Measurements from ENCODE around the gene S100A1.
"Not testable (repeated sequence)": the region's sequence is repeated elsewhere in the genome, so short reads cannot be mapped to it uniquely, and the experiment has no call there.

S100A1 gene

DNA sequence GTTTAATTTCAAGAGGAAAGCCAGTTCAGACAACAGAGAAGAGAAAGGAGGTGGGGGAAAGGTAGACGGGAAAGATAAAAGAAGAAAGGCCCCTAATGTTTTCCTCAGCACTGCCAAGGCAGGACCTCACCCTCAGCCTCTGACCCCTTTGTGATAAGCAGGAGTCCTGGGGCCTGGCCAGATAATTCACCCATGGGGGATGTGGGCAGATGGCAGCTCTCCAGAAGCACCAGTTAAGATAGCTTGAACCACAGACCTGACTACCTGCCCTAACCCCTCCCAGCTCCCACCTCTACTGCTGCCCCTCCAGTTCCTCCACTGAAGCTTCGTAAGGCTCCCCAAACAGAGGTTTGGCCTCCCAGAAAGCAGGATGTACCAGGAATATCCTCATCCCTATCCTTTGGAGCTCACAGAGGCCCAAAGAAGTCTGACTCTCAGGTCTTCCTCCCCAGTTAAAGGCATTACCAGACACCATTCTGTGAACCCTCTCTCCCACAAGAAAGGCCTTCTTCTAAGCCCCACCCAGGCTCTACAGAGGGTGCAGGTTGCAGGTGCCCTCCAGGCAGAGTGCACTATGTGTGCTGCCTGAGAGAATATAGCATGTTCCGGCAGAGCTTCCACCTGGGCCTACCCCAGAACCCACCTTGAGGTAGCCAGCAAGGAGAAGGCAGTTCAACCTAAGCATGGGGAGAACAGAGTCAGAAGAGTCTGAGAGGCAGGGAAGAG is 21.1 kb downstream of the S100A1 start:
- FAIRE-seq (no peak), DNase-seq (ENCODE audit: extremely low spot score, insufficient read length, low read depth) (no peak)

DNA sequence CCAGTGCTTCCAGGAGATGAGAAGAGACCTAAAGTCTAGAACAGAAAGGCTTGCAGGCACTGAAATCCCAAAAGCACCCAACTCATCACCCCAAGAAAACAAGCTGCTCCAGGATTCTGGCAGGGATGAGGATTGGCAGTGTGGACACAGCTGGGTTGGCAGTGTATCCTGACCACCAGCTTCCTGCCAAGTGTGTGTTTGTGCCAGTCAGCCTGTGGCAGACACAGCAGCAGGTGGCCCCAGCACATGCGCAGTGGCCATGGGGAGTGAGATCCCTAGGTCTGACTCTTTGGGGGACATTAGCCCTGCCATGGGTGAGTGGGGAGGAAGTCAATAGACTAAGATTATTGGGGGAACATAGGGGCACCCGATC is 21.6 kb downstream of the S100A1 start:
- FAIRE-seq (no peak), DNase-seq (ENCODE audit: extremely low spot score, insufficient read length, low read depth) (no peak)

DNA sequence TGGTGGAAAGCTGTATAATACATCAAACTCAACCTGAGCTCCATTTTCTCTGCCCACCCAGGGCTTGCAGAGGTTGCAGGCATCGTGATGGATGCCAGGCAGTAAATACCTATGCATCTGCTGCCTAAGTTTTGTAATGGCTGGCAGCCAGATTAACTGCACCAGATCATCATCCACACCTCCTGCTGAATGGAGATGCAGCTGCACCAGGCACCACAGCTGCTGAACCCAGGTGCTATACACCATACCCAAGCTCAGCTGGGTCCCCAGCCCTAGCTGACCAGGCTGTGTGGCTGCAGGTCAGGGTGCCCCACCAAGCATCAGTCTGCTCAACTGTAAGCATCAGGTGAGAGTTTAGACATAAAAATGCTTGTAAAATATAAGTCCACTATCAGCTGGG is 23.5 kb downstream of the S100A1 start:
- no peak for FAIRE-seq
- no peak for DNase-seq (ENCODE audit: extremely low spot score, insufficient read length, low read depth)

DNA sequence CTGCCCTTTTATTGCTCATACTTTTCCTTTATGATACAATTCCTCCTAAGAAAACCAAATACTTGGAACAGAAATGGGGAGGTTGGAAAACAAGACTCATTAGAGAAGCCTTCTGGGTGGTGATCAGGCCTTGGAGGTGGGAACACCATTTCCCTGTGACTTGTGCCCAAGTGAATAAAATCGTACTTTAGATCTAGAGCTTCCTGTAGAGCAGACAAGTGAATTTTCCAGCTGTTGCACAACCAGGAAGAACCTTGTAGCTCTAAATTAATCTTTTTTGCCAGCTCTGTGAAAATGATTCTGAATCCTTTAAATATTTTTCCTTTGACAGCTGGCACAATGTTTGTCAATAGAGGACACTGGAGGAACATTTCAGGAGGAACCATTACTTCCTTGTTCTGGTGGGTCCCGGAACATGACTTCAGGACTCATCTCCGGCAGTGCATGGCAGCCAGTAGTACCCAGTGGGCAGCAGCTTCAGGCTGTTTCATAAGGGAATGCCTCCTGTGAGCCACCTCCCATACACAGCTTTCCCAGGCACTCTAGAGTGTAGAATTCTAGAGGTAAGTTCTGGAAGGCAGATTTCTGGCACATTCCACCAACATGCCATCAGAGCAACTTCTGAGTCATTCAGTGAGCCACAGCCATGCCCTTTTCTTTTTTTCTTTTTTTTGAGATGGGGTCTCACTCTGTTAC is 24.7 kb downstream of the S100A1 start:
- DNase-seq (ENCODE audit: extremely low spot score, insufficient read length, low read depth) (no peak), FAIRE-seq (no peak)

DNA sequence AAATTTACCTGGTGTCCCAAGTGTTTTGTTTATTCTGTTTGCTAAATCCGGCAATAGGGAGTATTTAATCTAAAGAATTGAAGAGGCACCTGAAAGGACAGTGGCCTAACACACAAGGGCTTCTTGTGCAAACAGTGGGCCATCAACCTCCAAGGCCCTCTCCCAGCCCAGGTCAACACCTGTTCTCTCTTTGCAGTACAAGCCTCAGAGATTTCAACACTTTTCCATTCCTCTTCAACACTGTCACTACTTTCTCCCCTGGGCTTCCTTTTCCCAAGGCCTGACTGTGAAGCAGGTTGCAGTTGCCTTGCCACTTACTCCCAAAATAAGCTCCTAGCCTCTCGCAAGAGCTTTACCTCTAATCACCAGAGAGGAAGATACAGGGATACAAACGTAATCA is 27.1 kb downstream of the S100A1 start:
- DNase-seq (ENCODE audit: extremely low spot score, insufficient read length, low read depth): no peak
- FAIRE-seq: no peak

DNA sequence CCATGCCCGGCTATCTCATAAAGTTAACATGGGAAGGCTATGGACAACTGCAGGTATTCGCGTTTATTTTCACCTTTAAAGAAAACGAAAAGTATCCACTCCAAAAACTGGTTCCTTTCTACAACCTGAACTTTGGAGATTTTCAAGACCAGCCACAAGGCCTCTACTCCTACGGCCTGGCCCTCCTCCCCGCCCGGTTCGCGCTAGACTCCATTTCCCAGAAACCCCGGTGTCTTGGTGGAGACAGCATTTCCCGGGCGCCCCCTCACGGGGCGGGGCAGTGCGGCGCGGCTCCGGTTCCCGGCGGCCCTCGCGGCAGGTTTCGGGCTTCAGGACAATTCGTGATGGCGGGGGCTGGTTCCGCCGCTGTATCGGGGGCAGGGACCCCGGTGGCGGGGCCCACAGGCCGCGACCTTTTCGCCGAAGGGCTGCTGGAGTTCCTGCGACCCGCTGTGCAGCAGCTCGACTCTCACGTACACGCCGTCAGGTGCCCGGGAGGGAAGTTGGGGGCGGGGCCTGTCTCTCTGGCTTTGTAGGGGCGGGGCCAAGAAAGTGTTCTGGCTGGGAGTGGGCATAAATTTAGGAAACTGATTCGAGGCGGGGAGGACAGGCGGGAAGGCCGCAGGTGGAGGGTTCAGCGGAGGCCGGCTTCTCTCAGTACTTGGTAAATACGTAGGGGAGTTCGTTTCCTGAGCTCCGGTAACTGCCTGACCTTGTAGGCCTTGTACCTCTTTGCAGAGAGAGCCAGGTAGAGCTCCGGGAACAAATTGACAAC is 30.4 kb downstream of the S100A1 start, which contains the start of gene SNAPIN:
Gene SNAPIN (plus strand): TSS at position 304 of the 775 bp plus-strand sequence. CDS start 41 bp downstream, at position 345.
- DNase-seq (ENCODE audit: extremely low spot score, insufficient read length, low read depth): peak; percentile 85

DNA sequence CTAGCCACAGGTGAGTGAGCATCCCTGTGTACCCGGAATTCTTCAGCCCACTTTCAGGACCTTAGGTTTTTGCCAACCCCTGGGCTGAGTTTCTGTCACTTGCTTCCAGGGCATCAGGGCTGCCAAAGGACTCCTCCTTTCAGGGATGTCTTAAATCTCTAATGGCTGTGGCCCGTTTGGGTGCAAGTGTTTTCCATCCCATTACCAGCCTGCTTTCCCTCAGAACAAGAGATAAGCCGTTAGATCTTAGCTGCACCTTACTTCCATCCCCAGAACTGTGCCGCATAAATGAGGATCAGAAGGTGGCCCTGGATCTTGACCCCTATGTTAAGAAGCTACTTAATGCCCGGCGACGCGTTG is 30.9 kb downstream of the S100A1 start:
- DNase-seq (ENCODE audit: extremely low spot score, insufficient read length, low read depth): no peak
- FAIRE-seq: no peak

More for the DNA sequence above, 30.4 kb downstream of the S100A1 start, which contains the start of gene SNAPIN:
- FAIRE-seq: peak; percentile 93

DNA sequence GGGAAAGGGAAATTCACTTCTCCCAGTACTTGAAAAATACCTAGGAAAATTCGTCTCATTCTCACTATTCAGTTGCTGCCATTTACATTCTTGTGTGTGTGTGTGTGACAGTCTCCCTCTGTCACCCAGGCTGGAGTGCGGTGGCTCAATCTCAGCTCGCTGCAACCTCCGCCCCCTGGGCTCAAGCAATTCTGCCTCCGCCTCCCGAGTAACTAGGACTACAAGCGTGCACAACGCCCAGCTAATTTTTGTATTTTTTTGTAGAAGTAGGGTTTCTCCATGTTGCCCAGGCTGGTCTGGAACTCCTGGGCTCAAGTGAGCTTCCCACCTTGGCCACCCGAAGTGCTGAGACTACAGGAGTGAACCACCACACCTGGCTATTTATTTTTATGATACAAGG is 31.4 kb downstream of the S100A1 start:
- no peak for DNase-seq (ENCODE audit: extremely low spot score, insufficient read length, low read depth)

DNA sequence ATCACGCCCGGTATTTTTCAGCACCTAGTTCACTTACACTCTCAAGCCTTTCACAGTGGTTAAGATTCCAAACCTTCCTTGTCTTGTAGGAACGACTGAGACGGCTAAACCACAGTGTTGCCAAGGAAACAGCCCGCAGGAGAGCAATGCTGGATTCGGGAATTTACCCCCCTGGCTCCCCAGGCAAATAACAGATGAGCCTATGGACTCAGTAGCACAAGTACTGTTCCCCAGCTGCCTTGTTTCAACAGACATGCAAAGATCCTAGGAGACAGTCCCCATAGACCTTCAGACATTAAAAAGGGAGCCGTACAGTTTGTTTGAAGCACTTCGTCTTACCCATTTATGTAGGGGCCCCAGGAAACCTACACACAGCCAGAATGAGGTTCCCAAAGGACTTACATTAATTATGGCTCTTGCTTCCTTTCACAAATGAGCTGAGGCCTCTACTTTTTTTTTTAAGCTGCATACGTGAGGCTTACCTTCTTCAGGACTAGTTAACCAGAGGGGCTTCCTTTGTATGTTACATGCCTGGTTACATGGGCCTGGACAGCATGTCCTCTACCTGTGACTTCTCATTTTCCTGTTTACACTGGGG is 33.0 kb downstream of the S100A1 start:
- no peak for DNase-seq (ENCODE audit: extremely low spot score, insufficient read length, low read depth)

More for the DNA sequence above, 31.4 kb downstream of the S100A1 start:
- no peak for FAIRE-seq

DNA sequence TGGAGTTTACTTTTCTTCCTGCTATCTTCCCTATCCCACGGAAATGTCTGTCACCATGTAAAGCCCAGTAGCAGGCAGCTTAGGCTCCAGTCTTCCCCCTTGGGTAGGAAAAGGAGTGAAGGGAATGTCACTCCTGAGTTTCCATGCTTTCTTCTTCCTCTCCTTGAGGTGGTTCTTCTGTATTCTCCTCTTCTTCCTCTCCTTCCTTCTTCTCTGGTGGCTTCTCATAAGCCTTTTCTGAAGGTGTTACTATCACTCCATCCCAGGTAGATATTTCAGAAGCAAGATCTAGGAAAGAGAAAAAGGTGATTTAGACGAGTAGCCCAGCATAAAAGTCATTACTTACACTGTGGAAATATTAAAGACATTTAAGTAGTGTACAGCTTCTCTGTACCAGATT is 34.0 kb downstream of the S100A1 start:
- no peak for FAIRE-seq
- DNase-seq (ENCODE audit: extremely low spot score, insufficient read length, low read depth): no peak

More for the DNA sequence above, 33.0 kb downstream of the S100A1 start:
- no peak for FAIRE-seq

DNA sequence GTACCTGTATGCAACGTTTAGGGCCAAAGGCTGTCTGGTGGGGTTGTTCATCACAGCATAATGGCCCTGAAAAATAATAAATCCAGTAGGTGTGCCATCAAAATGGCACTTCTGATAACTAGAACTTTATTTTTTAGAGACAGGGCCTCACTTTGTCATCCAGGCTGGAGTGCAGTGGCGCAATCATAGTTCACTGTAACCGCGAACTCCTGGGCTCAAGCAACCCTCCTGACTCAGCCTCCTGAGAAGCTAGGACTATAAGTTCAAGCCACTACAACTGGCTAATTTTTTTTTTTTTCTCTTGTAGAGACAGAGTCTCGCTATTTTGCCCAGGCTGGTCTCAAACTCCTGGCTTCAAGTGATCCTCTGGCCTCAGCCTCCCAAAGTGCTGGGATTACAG is 35.0 kb downstream of the S100A1 start:
- DNase-seq (ENCODE audit: extremely low spot score, insufficient read length, low read depth) (no peak), FAIRE-seq (no peak)

DNA sequence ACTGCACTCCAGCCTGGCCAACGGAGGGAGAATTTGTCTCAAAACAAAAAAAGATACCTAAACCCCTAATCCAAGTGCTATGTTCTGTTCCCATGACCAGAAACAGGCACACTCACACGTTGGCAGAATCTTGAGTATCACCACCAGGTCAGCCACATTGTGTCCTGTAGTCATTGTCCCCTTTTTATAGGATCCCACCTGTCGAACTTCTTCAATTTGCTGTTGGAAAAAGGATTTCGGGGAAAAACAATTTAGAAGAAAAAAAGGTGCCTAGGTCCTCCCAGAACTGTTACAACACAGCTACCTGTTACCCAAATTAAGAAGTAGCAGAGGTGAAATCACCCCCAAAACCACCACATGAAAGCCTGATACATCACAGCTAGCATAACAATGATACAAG is 39.2 kb downstream of the S100A1 start:
- no peak for DNase-seq (ENCODE audit: extremely low spot score, insufficient read length, low read depth)
- no peak for FAIRE-seq

DNA sequence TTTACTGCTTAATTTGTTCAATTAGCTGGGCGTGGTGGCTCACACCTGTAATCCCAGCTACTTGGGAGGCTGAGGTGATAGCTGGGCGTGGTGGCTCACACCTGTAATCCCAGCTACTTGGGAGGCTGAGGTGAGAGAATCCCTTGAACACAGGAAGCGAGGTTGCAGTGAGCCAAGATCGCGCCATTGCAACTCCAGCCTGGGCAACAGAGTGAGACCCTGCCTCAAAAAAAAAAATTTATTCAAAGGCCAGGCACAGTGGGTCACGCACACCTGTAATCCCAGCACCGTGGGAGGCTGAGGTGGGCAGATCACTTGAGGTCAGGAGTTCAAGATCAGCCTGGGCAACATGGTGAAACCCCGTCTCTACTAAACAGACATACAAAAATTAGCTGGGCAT is 40.4 kb downstream of the S100A1 start:
- FAIRE-seq; DNase-seq (ENCODE audit: extremely low spot score, insufficient read length, low read depth): not testable (repeated sequence)

DNA sequence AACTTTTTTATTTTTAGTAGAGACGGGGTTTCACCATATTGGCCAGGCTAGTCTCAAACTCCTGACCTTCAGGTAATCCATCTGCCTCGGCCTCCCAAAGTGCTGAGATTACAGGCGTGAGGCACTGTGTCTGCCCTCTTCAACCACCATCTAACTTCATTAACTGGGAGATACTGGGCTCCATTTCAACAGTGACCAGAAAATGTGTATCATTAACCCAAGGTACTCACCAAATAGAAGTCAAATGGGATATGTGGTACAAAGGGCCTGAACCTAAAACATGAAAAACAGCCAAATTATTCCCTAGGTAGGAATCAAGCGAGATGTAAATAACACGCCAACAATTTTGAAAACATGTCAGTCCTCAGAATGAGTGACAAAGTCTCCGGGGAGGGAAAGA is 41.4 kb downstream of the S100A1 start:
- no peak for DNase-seq (ENCODE audit: extremely low spot score, insufficient read length, low read depth)
- FAIRE-seq: no peak

DNA sequence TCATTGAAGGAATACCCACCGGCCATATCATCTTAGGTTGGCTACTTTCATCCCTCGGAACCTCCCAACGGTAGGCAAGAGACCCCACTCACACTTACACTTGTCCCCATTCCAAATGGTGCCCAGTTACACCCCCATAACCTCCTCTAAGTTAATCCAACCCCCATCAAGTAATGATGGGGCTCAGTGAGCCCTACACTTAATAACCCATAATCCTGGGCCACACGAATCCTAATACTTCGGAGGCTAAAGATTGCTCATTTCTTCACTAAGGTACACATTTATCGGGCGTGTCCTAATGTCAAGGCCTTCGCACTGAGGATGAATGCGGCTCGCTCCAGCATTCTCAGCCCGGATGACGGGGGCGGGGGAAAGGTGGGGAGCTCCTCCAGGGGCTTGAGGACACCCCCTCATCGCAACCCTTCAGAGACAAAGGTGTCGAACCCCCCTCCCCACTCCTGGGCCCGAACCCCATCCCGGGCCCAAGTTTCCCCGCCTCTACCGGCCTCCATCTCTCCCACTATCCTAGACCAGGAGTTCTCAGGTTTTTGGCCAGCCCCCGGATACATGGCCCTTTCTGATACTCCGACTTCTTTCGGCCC is 42.1 kb downstream of the S100A1 start:
- DNase-seq (ENCODE audit: extremely low spot score, insufficient read length, low read depth) (no peak), FAIRE-seq (no peak)

DNA sequence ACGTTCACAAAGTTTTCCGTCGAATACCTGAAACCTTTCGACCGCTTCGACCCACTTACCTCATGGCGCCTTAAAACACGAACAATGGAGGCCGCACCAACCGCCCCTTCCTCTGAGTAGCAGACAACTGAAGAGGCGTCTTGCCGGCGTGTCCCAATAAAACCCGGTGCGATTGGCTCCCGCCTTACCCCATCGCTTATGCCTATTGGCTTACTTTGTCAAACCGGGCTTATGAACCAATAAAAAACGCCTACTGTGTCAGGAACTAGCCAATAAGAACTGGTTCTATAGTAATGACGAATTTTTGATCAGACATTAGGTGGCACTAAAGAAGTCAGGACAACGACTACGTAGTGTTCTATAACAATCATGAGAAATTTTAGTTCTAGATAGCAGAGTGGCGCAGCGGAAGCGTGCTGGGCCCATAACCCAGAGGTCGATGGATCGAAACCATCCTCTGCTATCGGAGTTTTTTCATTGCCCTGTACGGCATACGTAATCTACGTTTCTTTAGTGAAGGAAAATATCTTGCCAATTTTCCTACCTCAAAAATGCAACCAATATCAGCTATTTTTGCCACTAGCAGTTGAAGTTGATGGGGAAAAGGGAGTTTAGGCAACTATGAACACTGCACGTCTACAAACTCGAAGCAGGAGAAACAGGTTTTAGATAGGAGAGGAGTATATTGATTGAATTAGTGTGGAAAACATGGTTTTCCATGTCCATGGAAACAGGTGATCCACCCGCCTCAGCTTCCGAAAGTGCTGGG is 42.8 kb downstream of the S100A1 start, which contains the start of gene ILF2:
Gene ILF2 (minus strand): TSS at position 135 of the 769 bp plus-strand sequence. CDS start 71 bp downstream, at position 64.
- DNase-seq (ENCODE audit: extremely low spot score, insufficient read length, low read depth) (peak; percentile 95), FAIRE-seq (peak; percentile 99)

DNA sequence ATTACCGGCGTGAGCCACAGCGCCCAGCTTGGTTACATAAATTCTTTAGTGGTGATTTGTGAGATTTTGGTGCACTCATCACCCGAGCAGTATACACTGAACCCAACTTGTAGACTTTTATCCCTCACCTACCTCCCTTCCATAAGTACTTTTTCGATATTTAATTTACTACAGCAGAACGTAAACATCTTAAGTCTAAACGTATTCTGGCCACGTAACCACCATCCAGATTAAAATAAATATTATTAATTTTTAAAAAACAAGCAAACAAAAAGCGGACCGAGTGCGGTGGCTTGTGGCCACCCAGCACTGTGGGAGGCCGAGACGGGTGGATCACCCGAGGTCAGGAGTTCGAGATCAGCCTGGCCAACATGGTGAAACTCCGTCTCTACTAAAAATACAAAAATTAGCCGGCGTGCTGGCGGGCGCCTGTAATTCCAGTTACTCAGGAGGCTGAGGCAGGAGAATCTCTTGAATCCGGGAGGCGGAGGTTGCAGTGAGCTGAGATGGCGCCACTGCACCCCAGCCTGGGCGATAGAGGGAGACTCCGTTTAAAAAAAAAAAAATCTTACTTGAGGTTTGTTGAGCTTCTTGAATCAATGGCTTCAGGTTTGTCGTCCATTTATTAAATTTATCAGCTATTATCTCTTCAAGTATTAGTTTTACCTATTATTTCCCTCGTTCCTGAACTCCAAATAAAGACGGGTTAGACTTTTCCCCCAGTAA is 43.6 kb downstream of the S100A1 start:
- FAIRE-seq; DNase-seq (ENCODE audit: extremely low spot score, insufficient read length, low read depth): not testable (repeated sequence)

DNA sequence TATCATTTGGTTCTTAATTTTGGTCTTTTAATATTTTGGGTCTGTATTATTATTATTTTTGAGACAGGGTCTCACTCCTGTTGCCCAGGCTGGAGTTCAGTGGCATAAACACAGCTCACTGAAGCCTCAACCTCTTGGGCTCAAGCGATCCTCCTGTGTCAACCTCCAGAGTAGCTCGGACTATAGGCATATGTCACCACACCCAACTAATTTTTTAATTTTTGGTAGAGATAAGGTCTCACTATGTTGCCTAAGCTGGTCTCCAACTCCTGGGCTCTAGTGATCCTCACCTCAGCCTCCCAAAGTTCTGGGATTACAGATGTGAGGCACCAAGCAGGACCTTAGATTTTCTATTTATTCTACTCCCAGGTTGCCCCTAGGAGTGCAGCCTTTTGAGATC is 45.3 kb downstream of the S100A1 start:
- FAIRE-seq (no peak), DNase-seq (ENCODE audit: extremely low spot score, insufficient read length, low read depth) (no peak)
